CD8-positive, alpha-beta memory T cell (primary cell): ENCODE measurements around the gene GSTM3. TPM values are rescaled to one million over a fixed set of nuclear protein-coding genes. Genes with fewer than 3 reads are reported as not detected.
"Not testable (repeated sequence)": the region's sequence is repeated elsewhere in the genome, so short reads cannot be mapped to it uniquely, and the experiment has no call there.

Experiments
- CTCF ChIA-PET: fragments of 350-600 bp; sonication (Branson Sonifier 250); formaldehyde crosslinking; loops from one replicate; lab custom pipeline; 2021; ENCODE audit warnings: antibody characterized with exemption; lab: Charles Lee
- POLR2A ChIA-PET: fragments of 350-600 bp; sonication (Branson Sonifier 250); formaldehyde crosslinking; loops from one replicate; lab custom pipeline; 2021; ENCODE audit warnings: antibody characterized with exemption; lab: Charles Lee
- DNase-seq, 5 donors: peaks; one replicate each; pipeline versions ENCODE4 v3.0.0 to v3.0.0-alpha.2; 2020 to 2022; ENCODE audit warnings: mixed read lengths in 1 of 5
- H3K27ac ChIP-seq: one replicate; pipeline ENCODE4 v1.7.0; 2013; ENCODE audit warnings: low read depth, mild to moderate bottlenecking, low read length, moderate library complexity
- H3K27me3 ChIP-seq: 2 replicates; pipeline ENCODE4 v1.7.0; 2013; ENCODE audit warnings: low read length, mild to moderate bottlenecking; ENCODE audit not compliant: insufficient read depth, poor library complexity, severe bottlenecking
- H3K36me3 ChIP-seq: 2 replicates; pipeline ENCODE4 v1.7.0; 2013; ENCODE audit warnings: mild to moderate bottlenecking, low read length, moderate library complexity; ENCODE audit not compliant: insufficient read depth
- H3K4me1 ChIP-seq: 2 replicates; pipeline ENCODE4 v1.7.0; 2013; ENCODE audit warnings: mild to moderate bottlenecking, low read length, moderate library complexity; ENCODE audit not compliant: insufficient read depth
- H3K4me3 ChIP-seq: 2 replicates; pipeline ENCODE4 v1.7.0; 2013; ENCODE audit warnings: mild to moderate bottlenecking, low read length
- H3K9me3 ChIP-seq: 2 replicates; pipeline ENCODE4 v1.7.0; 2013; ENCODE audit warnings: mild to moderate bottlenecking, low read length
- H3K27ac Mint-ChIP-seq, 8 donors: one replicate each; pipeline ENCODE4 v1.8.0; 2020 to 2021; ENCODE audit warnings: mixed read lengths in 8 of 8, mild to moderate bottlenecking in 6 of 8, inconsistent platforms in 3 of 8, moderate library complexity in 3 of 8
- H3K27me3 Mint-ChIP-seq, 2 donors: one replicate each; pipeline ENCODE4 v1.8.0; 2020 to 2021; ENCODE audit warnings: mixed read lengths in 2 of 2, mild to moderate bottlenecking in 1 of 2, moderate library complexity in 1 of 2
- H3K36me3 Mint-ChIP-seq, 3 donors: one replicate each; pipeline ENCODE4 v1.8.0; 2020 to 2021; ENCODE audit warnings: mixed read lengths in 3 of 3, inconsistent platforms in 1 of 3, mild to moderate bottlenecking in 1 of 3
- H3K4me1 Mint-ChIP-seq, 3 donors: one replicate each; pipeline ENCODE4 v1.8.0; 2020 to 2021; ENCODE audit warnings: mixed read lengths in 3 of 3, inconsistent platforms in 1 of 3, mild to moderate bottlenecking in 1 of 3
- H3K4me3 Mint-ChIP-seq, 7 donors: one replicate each; pipeline ENCODE4 v1.8.0; 2020 to 2021; ENCODE audit warnings: mixed read lengths in 7 of 7, mild to moderate bottlenecking in 6 of 7, moderate library complexity in 4 of 7, inconsistent platforms in 2 of 7
- H3K9me3 Mint-ChIP-seq, 5 donors: one replicate each; pipeline ENCODE4 v1.8.0; 2020 to 2022; ENCODE audit warnings: mixed read lengths in 5 of 5, mild to moderate bottlenecking in 3 of 5, moderate library complexity in 2 of 5, inconsistent platforms in 1 of 5
- polyA plus RNA-seq: library from polyadenylated mRNA; unstranded; fragments of 300-500 nt; fragmentation: Illumina TruSeq; gene quantifications from one replicate; pipeline ENCODE4 v1.2.3, GENCODE V29; 2021
- total RNA-seq, 2 experiments: library from RNA; stranded (reverse); gene quantifications; one replicate each; pipeline ENCODE4 v1.2.3, GENCODE V29; 2021

Gene GSTM3
- total and polyA plus RNA-seq, 3 experiments from 2014 or later, result 7.2 to 23.1 (median 7.5) TPM

- H3K36me3 ChIP-seq, result no peaks in the 10 kb centered on the region
These were observed 28.0 kb upstream of the GSTM3 start for GRCh38 chr1:109768820-109769219.

DNA sequence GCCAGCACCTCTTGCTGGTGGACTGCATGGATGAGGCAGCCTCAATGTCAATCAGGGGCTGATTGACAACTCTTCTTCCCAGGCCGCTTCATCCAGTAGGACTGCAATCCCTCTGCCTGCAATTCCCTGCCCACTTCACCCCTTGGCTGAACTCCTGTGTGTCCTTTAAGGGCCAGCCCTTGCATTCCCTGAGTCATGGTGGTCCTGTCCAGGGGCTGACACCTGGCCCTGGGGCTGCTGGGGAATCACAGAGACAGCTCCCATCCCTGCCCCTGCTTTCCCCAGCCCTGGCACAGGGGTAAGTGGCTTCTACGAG lies 27.5 kb upstream of the GSTM3 start:
- no peak for DNase-seq
- H3K27ac ChIP-seq, result no peak overlapping the region
- no peaks in the 10 kb centered on the region for H3K27me3 ChIP-seq
- Mint-ChIP-seq H3K4me3 (no peak overlapping the region), H3K27me3 (peaks cover 3 to 5% of the 10 kb centered on the region in 2 donors), H3K36me3 (peaks cover 0 to 3% (median 0%) of the 10 kb centered on the region in 3 donors), H3K9me3 (no peaks in the 10 kb centered on the region), H3K4me1 (no peaks in the 10 kb centered on the region), H3K27ac (no peak overlapping the region)
- no peaks in the 10 kb centered on the region for H3K9me3 ChIP-seq
- ChIA-PET POLR2A (no interaction called here), CTCF (interaction anchor here (1.3 kb wide), 1 partner anchor 9 kb away, joined by 3 read pairs; no protein-coding TSS in a partner anchor)
- H3K4me1 ChIP-seq, result no peaks in the 10 kb centered on the region
- no peak overlapping the region for H3K4me3 ChIP-seq
- H3K36me3 ChIP-seq, result no peaks in the 10 kb centered on the region

More at GRCh38 chr1:109768820-109769219, 28.0 kb upstream of the GSTM3 start:
- Histone ChIP-seq H3K4me1 (no peaks in the 10 kb centered on the region), H3K9me3 (no peaks in the 10 kb centered on the region), H3K4me3 (no peak overlapping the region), H3K27ac (no peak overlapping the region), H3K27me3 (no peaks in the 10 kb centered on the region)
- Mint-ChIP-seq H3K27ac (no peak overlapping the region), H3K36me3 (peaks cover 0 to 3% (median 0%) of the 10 kb centered on the region in 3 donors), H3K27me3 (peaks cover 3 to 8% of the 10 kb centered on the region in 2 donors), H3K4me3 (no peak overlapping the region), H3K9me3 (no peaks in the 10 kb centered on the region), H3K4me1 (peaks cover 3 to 5% (median 4%) of the 10 kb centered on the region in 3 donors)
- DNase-seq, result peak in 1 of 5 donors; percentile 15
- ChIA-PET POLR2A (no interaction called here), CTCF (interaction anchor here (1.3 to 27.0 kb wide), 3 partner anchors 8 to 214 kb away, joined by 3 to 520 read pairs (median 117); partner anchors contain the start of gene AHCYL1)

DNA sequence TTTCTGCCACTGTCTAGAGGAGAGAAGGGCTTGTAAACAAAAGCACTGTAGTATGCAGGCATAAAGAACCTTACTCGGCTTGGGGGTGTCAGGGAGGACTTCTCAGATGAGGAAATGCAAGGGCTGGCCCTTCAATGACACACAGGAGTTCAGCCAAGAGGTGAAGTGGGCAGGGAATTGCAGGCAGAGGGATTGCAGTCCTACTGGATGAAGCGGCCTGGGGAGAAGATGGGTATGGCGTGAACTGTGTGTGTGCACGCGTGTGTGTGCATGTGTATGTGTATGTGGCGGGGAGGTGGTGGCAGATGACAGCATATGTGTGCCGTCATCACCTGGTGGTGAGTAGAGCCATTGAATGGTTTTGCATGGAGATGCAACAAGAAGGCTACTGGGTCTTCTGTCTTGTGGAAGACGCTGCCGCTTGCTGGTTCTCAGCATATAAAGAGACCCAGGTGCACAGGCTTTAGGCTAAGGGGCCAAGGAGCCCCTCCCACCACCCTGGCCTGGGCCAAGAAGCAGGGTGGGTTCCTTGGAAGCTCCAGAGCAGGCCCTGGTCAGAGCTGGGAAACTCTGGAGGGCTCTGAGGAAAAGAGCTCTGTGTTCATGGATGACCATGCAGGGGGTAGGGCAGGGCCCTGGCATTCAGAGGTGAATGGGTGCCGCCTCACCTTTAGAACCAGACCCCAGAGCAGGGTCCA lies 26.9 kb upstream of the GSTM3 start:
- Histone ChIP-seq H3K27ac (no peak overlapping the region), H3K4me1 (no peaks in the 10 kb centered on the region), H3K9me3 (no peaks in the 10 kb centered on the region), H3K36me3 (no peaks in the 10 kb centered on the region), H3K27me3 (no peaks in the 10 kb centered on the region), H3K4me3 (no peak overlapping the region)
- Mint-ChIP-seq H3K9me3 (no peaks in the 10 kb centered on the region), H3K4me1 (no peaks in the 10 kb centered on the region), H3K4me3 (no peak overlapping the region), H3K27me3 (peaks cover 3 to 5% of the 10 kb centered on the region in 2 donors), H3K36me3 (peaks cover 0 to 3% (median 0%) of the 10 kb centered on the region in 3 donors), H3K27ac (no peak overlapping the region)
- ChIA-PET POLR2A (no interaction called here), CTCF (interaction anchor here (1.3 kb wide), 1 partner anchor 9 kb away, joined by 3 read pairs; no protein-coding TSS in a partner anchor)
- peak in 1 of 5 donors; percentile 35 for DNase-seq

DNA sequence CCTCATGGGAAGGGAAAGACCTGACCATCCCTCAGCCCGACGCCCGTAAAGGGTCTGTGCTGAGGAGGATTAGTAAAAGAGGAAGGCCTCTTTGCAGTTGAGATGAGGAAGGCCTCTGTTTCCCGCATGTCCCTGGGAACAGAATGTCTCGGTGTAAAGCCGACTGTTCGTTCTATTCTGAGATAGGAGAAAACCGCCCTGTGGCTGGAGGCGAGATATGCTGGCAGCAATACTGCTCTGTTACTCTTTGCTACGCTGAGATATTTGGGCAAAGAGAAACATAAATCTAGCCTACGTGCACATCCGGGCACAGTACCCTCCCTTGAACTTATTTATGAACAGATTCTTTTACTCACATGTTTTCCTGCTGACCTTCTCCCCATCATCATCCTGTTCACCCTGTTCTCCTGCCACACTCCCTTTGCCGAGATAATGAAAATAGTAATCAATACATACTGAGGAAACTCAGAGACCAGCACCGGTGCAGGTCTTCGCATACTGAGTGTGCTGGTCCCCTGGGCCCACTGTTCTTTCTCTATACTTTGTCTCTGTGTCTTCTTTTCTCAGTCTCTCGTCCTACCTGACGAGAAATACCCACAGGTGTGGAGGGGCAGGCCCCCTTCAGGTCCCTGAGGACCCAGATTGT lies 26.3 kb upstream of the GSTM3 start:
- H3K9me3 ChIP-seq, H3K27me3 Mint-ChIP-seq, POLR2A ChIA-PET, H3K27me3 ChIP-seq, CTCF ChIA-PET, H3K36me3 Mint-ChIP-seq, H3K4me3 Mint-ChIP-seq, H3K9me3 Mint-ChIP-seq, H3K36me3 ChIP-seq, DNase-seq, H3K4me1 ChIP-seq, H3K4me3 ChIP-seq, H3K27ac ChIP-seq, H3K27ac Mint-ChIP-seq, H3K4me1 Mint-ChIP-seq: not testable (repeated sequence)

- H3K27ac Mint-ChIP-seq, result no peak overlapping the region
- no peaks in the 10 kb centered on the region for H3K9me3 ChIP-seq
- H3K36me3 Mint-ChIP-seq, result peaks cover 0 to 3% (median 0%) of the 10 kb centered on the region in 3 donors
- no peak overlapping the region for H3K4me3 Mint-ChIP-seq
- peaks cover 3 to 5% of the 10 kb centered on the region in 2 donors for H3K27me3 Mint-ChIP-seq
- H3K4me3 ChIP-seq, result no peak overlapping the region
- H3K36me3 ChIP-seq, result no peaks in the 10 kb centered on the region
- peak in 1 of 5 donors; percentile 22 for DNase-seq
- H3K4me1 ChIP-seq, result no peaks in the 10 kb centered on the region
- no peak overlapping the region for H3K27ac ChIP-seq
- no peaks in the 10 kb centered on the region for H3K9me3 Mint-ChIP-seq
- POLR2A ChIA-PET, result no interaction called here
- CTCF ChIA-PET, result interaction anchor here (0.8 to 1.7 kb wide), 4 partner anchors 7 to 220 kb away, joined by 3 to 7 read pairs (median 5); partner anchors contain the start of gene AHCYL1
- no peaks in the 10 kb centered on the region for H3K27me3 ChIP-seq
- H3K4me1 Mint-ChIP-seq, result no peaks in the 10 kb centered on the region
These were observed 25.2 kb upstream of the GSTM3 start for GRCh38 chr1:109765896-109766615.

DNA sequence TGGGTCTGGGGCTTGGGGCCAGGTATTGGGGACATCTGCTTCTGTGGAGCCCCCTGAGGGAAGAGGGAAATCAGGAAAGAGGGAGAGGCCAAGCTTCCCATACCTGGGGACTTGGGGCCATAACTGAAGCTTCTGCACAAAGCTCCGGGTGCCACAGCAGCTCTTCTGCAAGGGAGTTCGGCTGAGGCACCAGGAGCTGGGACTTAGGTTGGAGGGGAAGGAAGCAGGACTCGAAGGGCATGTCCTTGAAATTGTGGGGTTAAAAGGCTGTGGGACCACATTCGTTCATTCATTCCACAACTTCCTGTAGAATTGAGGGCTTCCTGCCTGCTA lies 24.6 kb upstream of the GSTM3 start:
- H3K27ac ChIP-seq, result no peak overlapping the region
- Mint-ChIP-seq H3K4me3 (no peak overlapping the region), H3K27ac (no peak overlapping the region), H3K9me3 (no peaks in the 10 kb centered on the region), H3K36me3 (peaks cover 0 to 3% (median 0%) of the 10 kb centered on the region in 3 donors), H3K4me1 (no peaks in the 10 kb centered on the region), H3K27me3 (peaks cover 3 to 5% of the 10 kb centered on the region in 2 donors)
- H3K36me3 ChIP-seq, result no peaks in the 10 kb centered on the region
- no peaks in the 10 kb centered on the region for H3K4me1 ChIP-seq
- DNase-seq, result peak in 1 of 5 donors; percentile 13
- no peak overlapping the region for H3K4me3 ChIP-seq
- H3K27me3 ChIP-seq, result no peaks in the 10 kb centered on the region
- H3K9me3 ChIP-seq, result no peaks in the 10 kb centered on the region
- ChIA-PET CTCF (interaction anchor here (1.3 to 1.7 kb wide), 3 partner anchors 8 to 219 kb away, joined by 4 to 7 read pairs (median 6); partner anchors contain the start of gene AHCYL1), POLR2A (no interaction called here)

DNA sequence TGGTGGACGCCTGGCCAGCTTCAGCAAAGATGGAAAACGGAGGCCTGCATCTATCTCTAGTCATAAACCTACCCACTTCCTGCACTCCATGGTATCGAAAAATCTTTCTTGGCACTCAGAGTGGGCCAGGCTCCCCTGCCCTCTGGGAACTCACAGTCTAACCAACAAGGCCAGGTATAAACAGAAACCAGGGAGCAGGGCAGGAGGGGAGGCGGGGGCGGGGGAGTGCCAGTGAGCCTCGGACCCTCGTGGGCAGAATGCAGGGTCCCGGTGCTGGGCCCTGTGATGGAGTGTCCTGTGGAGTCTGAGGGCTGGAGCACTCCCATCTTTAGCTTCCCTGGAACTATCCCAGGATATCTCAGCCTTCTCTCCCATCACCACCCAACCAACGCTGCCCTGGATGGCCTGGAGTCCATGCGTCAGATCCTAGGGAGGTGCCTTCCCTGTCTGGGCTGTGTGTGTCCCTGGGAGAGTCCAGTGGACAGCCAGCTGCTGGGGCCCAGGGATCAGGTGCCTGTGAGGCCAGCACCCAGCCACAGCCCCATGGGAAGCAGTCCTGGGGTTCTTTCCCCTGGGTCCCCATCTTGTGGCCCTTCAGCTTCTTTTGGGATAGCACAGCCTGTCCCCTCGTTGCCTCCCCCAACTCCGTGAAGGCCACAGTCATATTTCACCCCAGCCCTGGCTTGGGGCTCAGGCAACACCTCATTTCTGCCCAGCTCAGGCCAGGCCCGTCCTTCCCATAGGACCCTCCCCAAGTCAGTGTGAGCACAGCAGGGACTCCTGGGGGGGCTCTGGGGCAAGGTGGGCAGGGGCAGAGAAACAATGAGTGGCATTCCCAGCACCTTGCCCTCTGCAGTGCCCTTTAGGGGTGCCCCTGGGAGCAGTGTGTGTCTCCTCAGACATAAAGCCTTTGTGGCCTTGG lies 24.0 kb upstream of the GSTM3 start:
- no peaks in the 10 kb centered on the region for H3K9me3 Mint-ChIP-seq
- CTCF ChIA-PET, result interaction anchor here (1.3 to 1.9 kb wide), 4 partner anchors 9 to 219 kb away, joined by 4 to 7 read pairs (median 6); partner anchors contain the start of gene AHCYL1
- Histone ChIP-seq H3K27me3 (no peaks in the 10 kb centered on the region), H3K9me3 (no peaks in the 10 kb centered on the region), H3K36me3 (no peaks in the 10 kb centered on the region), H3K4me1 (no peaks in the 10 kb centered on the region), H3K27ac (no peak overlapping the region), H3K4me3 (no peak overlapping the region)
- no peak overlapping the region for H3K27ac Mint-ChIP-seq
- peaks cover 3% of the 10 kb centered on the region in 2 donors for H3K27me3 Mint-ChIP-seq
- peaks cover 0 to 3% (median 0%) of the 10 kb centered on the region in 3 donors for H3K36me3 Mint-ChIP-seq
- POLR2A ChIA-PET, result no interaction called here
- no peaks in the 10 kb centered on the region for H3K4me1 Mint-ChIP-seq
- DNase-seq, result peak in 1 of 5 donors; percentile 26
- no peak overlapping the region for H3K4me3 Mint-ChIP-seq
